Ascending aorta (tissue), 2 donors: ENCODE measurements around the gene NAT8. TPM values are rescaled to one million over a fixed set of nuclear protein-coding genes. Genes with fewer than 3 reads are reported as not detected.
"Not testable (repeated sequence)": the region's sequence is repeated elsewhere in the genome, so short reads cannot be mapped to it uniquely, and the experiment has no call there.

ENCODE experiments used
- DNase-seq, 2 donors: peaks; one replicate each; pipeline ENCODE4 v3.0.0-alpha.2; 2019; ENCODE audit warnings: low spot score in 2 of 2
- H3K27ac ChIP-seq, 2 donors: fragments of 200-600 bp; sonication (generic); one replicate each; pipeline ENCODE4 v1.5.1; 2016 to 2017; ENCODE audit warnings: mild to moderate bottlenecking in 1 of 2
- H3K27me3 ChIP-seq: fragments of 200-600 bp; sonication (generic); one replicate; pipeline ENCODE4 v1.5.1; 2017
- H3K36me3 ChIP-seq, 2 donors: fragments of 200-600 bp; sonication (generic); one replicate each; pipeline ENCODE4 v1.5.1; 2016
- H3K4me1 ChIP-seq, 2 donors: fragments of 200-600 bp; sonication (generic); one replicate each; pipeline ENCODE4 v1.5.1; 2016 to 2017; ENCODE audit warnings: mild to moderate bottlenecking in 1 of 2
- H3K4me3 ChIP-seq, 2 donors: fragments of 200-600 bp; sonication (generic); one replicate each; pipeline ENCODE4 v1.5.1; 2016 to 2017; ENCODE audit warnings: mild to moderate bottlenecking in 1 of 2
- H3K9me3 ChIP-seq, 2 donors: fragments of 200-600 bp; sonication (generic); one replicate each; pipeline ENCODE4 v1.5.1; 2016
- CTCF ChIP-seq, 3 experiments: fragments of 200-600 bp in 2 of 3; fragments of 450-650 bp in 1 of 3; sonication (generic) in 2 of 3; IDR thresholded peaks; one replicate each; pipeline ENCODE4 v1.5.1; 2016 to 2019; ENCODE audit warnings: antibody characterized with exemption in 3 of 3, mild to moderate bottlenecking in 1 of 3, moderate library complexity in 1 of 3
- intact Hi-C: fragments of 100-400 bp; cut with DNase I; formaldehyde crosslinking; loops from one replicate; pipeline ENCODE4 v1.15.1; 2023
- total RNA-seq: library from RNA; depleted of rRNA; stranded (reverse); fragments of >200 nt; gene quantifications from one replicate; pipeline ENCODE4 v1.1.0, GENCODE V29; 2016

NAT8 gene
- total RNA-seq, 1 donor from 2014 or later, result not detected

GRCh38 chr2:73611867-73612266 is 30.4 kb downstream of the NAT8 start:
- no peak for DNase-seq
- no peaks in the 10 kb centered on the region for H3K27me3 ChIP-seq
- intact Hi-C loops, result no loop called here
- H3K36me3 ChIP-seq, result peaks cover 6 to 17% of the 10 kb centered on the region in 2 donors
- H3K9me3 ChIP-seq, result no peaks in the 10 kb centered on the region
- no peak overlapping the region for H3K27ac ChIP-seq
- no peaks in the 10 kb centered on the region for H3K4me1 ChIP-seq
- no peak for TF ChIP-seq CTCF (IDR thresholded peaks at IDR 0.05)
- no peak overlapping the region for H3K4me3 ChIP-seq

GRCh38 chr2:73611193-73611592 is 31.0 kb downstream of the NAT8 start:
- H3K4me3 ChIP-seq, result no peak overlapping the region
- intact Hi-C loops, result no loop called here

GRCh38 chr2:73610111-73610510 is 32.1 kb downstream of the NAT8 start:
- TF ChIP-seq CTCF (IDR thresholded peaks at IDR 0.05), result no peak

More at GRCh38 chr2:73611193-73611592, 31.0 kb downstream of the NAT8 start:
- H3K27ac ChIP-seq, result no peak overlapping the region
- peaks cover 6 to 17% of the 10 kb centered on the region in 2 donors for H3K36me3 ChIP-seq
- H3K4me1 ChIP-seq, result no peaks in the 10 kb centered on the region
- H3K27me3 ChIP-seq, result no peaks in the 10 kb centered on the region
- TF ChIP-seq CTCF (IDR thresholded peaks at IDR 0.05), result no peak
- DNase-seq, result no peak
- H3K9me3 ChIP-seq, result no peaks in the 10 kb centered on the region

GRCh38 chr2:73604589-73604988 is 37.6 kb downstream of the NAT8 start:
- intact Hi-C loops, H3K9me3 ChIP-seq, H3K4me3 ChIP-seq, H3K27ac ChIP-seq, H3K27me3 ChIP-seq, DNase-seq, H3K4me1 ChIP-seq: not testable (repeated sequence)
- peaks cover 41 to 46% of the 10 kb centered on the region in 2 donors for H3K36me3 ChIP-seq

More at GRCh38 chr2:73610111-73610510, 32.1 kb downstream of the NAT8 start:
- DNase-seq, result no peak
- Histone ChIP-seq H3K36me3 (peaks cover 6 to 17% of the 10 kb centered on the region in 2 donors), H3K27ac (no peak overlapping the region), H3K9me3 (no peaks in the 10 kb centered on the region), H3K4me3 (no peak overlapping the region), H3K27me3 (no peaks in the 10 kb centered on the region), H3K4me1 (no peaks in the 10 kb centered on the region)
- intact Hi-C loops, result no loop called here

DNA sequence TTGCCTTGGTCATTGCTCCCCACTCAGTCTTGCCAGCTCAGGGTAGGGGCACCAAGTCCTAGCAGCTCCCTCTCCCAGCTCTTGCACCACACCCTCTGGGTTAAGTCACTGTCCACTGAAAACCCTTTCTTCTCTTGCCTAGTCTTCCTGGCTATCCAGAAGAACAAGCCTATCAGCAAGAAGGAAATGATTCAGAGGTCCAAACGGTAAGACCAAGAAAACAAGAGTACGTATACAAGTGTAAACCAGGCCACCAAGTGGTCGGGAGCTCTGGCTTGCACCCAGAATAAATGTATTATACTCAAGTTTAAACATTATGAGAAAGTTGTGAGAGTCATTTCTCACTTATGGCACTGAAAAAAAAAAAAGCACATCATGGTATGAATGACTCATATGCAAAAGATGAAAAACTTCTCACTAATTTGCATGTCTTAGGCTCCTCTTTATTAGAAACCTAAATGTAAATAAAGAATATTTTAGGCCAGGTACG is 39.1 kb downstream of the NAT8 start:
- H3K36me3 ChIP-seq, result peaks cover 34 to 36% of the 10 kb centered on the region in 2 donors
- H3K4me1 ChIP-seq, DNase-seq, H3K4me3 ChIP-seq, intact Hi-C loops, H3K9me3 ChIP-seq, H3K27me3 ChIP-seq, H3K27ac ChIP-seq: not testable (repeated sequence)

- peaks cover 34 to 36% of the 10 kb centered on the region in 2 donors for H3K36me3 ChIP-seq
- no peak for TF ChIP-seq CTCF (IDR thresholded peaks at IDR 0.05)
Measured at GRCh38 chr2:73601780-73602179, 40.4 kb downstream of the NAT8 start.

GRCh38 chr2:73594251-73594650 is 48.0 kb downstream of the NAT8 start:
- no peak for DNase-seq
- Histone ChIP-seq H3K27ac (no peak overlapping the region), H3K4me3 (no peak overlapping the region), H3K4me1 (no peaks in the 10 kb centered on the region), H3K27me3 (no peaks in the 10 kb centered on the region), H3K9me3 (no peaks in the 10 kb centered on the region), H3K36me3 (peaks cover 0 to 4% of the 10 kb centered on the region in 2 donors)
- no peak for TF ChIP-seq CTCF (IDR thresholded peaks at IDR 0.05)
- intact Hi-C loops, result no loop called here

More at GRCh38 chr2:73601780-73602179, 40.4 kb downstream of the NAT8 start:
- DNase-seq, result no peak
- Histone ChIP-seq H3K27me3 (no peaks in the 10 kb centered on the region), H3K4me1 (no peaks in the 10 kb centered on the region), H3K27ac (no peak overlapping the region), H3K4me3 (no peak overlapping the region), H3K9me3 (no peaks in the 10 kb centered on the region)
- intact Hi-C loops, result no loop called here
